GM23248 (cell line): ENCODE measurements around the gene SLC45A1. TPM values are rescaled to one million over a fixed set of nuclear protein-coding genes. Genes with fewer than 3 reads are reported as not detected.
A peak's percentile ranks its signal among the peaks of the same experiment; 100 is the strongest.

Experiments used
- DNase-seq: peaks from one replicate; pipeline ENCODE4 v3.0.0-alpha.2; 2015
- H2AFZ ChIP-seq: fragments of 200-600 bp; sonication (generic); 2 replicates; pipeline ENCODE4 v1.6.1; 2016; ENCODE audit warnings: antibody characterized with exemption
- H3F3A ChIP-seq: fragments of 200-600 bp; sonication (generic); 2 replicates; pipeline ENCODE4 v1.6.1; 2016; ENCODE audit warnings: mild to moderate bottlenecking, antibody characterized with exemption, mixed run types; ENCODE audit not compliant: insufficient read depth
- H3K27ac ChIP-seq: fragments of 200-600 bp; sonication (generic); 2 replicates; pipeline ENCODE4 v1.5.1; 2016; ENCODE audit warnings: mild to moderate bottlenecking
- H3K27me3 ChIP-seq: fragments of 200-600 bp; sonication (generic); replicated peaks from 2 replicates; pipeline ENCODE4 v1.6.1; 2016; ENCODE audit warnings: mild to moderate bottlenecking; ENCODE audit not compliant: insufficient read depth
- H3K36me3 ChIP-seq: fragments of 200-600 bp; sonication (generic); 2 replicates; pipeline ENCODE4 v1.6.1; 2016; ENCODE audit warnings: low read depth, mild to moderate bottlenecking
- H3K4me1 ChIP-seq: fragments of 200-600 bp; sonication (generic); 2 replicates; pipeline ENCODE4 v1.6.1; 2016; ENCODE audit warnings: mild to moderate bottlenecking; ENCODE audit not compliant: insufficient read depth
- H3K4me2 ChIP-seq: fragments of 200-600 bp; sonication (generic); one replicate; pipeline ENCODE4 v1.6.1; 2016; ENCODE audit warnings: mild to moderate bottlenecking; ENCODE audit not compliant: unreplicated experiment
- H3K4me3 ChIP-seq: fragments of 200-600 bp; sonication (generic); 2 replicates; pipeline ENCODE4 v1.5.1; 2016; ENCODE audit warnings: mild to moderate bottlenecking
- H3K79me2 ChIP-seq: fragments of 200-600 bp; sonication (generic); 2 replicates; pipeline ENCODE4 v1.6.1; 2016; ENCODE audit warnings: mild to moderate bottlenecking; ENCODE audit not compliant: insufficient read depth
- H3K9ac ChIP-seq: fragments of 200-600 bp; sonication (generic); 2 replicates; pipeline ENCODE4 v1.6.1; 2016; ENCODE audit warnings: mild to moderate bottlenecking
- H3K9me2 ChIP-seq: fragments of 200-600 bp; sonication (generic); 2 replicates; pipeline ENCODE4 v1.6.1; 2016; ENCODE audit warnings: mixed run types, mild to moderate bottlenecking, moderate library complexity; ENCODE audit not compliant: insufficient read depth
- H3K9me3 ChIP-seq: fragments of 200-600 bp; sonication (generic); one replicate; pipeline ENCODE4 v1.6.1; 2017; ENCODE audit warnings: low read depth
- H4K20me1 ChIP-seq: fragments of 200-600 bp; sonication (generic); 2 replicates; pipeline ENCODE4 v1.6.0; 2016; ENCODE audit not compliant: insufficient read depth
- EZH2 ChIP-seq: fragments of 200-600 bp; sonication (generic); IDR thresholded peaks from 2 replicates; pipeline ENCODE4 v1.6.1; 2018; ENCODE audit warnings: antibody characterized with exemption, mild to moderate bottlenecking; ENCODE audit not compliant: insufficient read depth, poor library complexity, severe bottlenecking
- EZH2phosphoT487 ChIP-seq: fragments of 200-600 bp; sonication (generic); IDR thresholded peaks from 2 replicates; pipeline ENCODE4 v1.6.1; 2018; ENCODE audit warnings: antibody characterized with exemption, moderate library complexity, mild to moderate bottlenecking, low read depth; ENCODE audit not compliant: insufficient read depth
- WGBS, 2 experiments: methylation state at CpG; one replicate each; pipeline ENCODE4 v1.1.6; 2015 to 2017; ENCODE audit warnings: low lambda C conversion rate in 2 of 2, low coverage in 1 of 2; ENCODE audit errors: missing lambda C conversion rate in 2 of 2; 5-methylcytosine and 5-hydroxymethylcytosine counted together
- in situ Hi-C: fragments of 300-500 bp; cut with MboI; formaldehyde crosslinking; loops from 2 replicates; pipeline ENCODE4 v1.15.0; 2020
- polyA plus RNA-seq: library from polyadenylated mRNA; unstranded; fragments of >200 nt; fragmentation: Nextera tagmentation; extraction: Ambion mirVana; gene quantifications from 2 replicates; pipeline ENCODE4 v1.2.1, GENCODE V29; 2016
- total RNA-seq: library from RNA; depleted of rRNA; stranded (reverse); fragments of >200 nt; shearing (Covaris generic); gene quantifications from 2 replicates; pipeline ENCODE4 v1.2.3, GENCODE V29; 2014

The SLC45A1 gene
- total and polyA plus RNA-seq, 2 experiments from 2014 or later: 0.97 to 1.9 TPM

- Histone ChIP-seq H3K4me1 (peaks cover 12% of the 10 kb centered on the region), H3K27ac (peak overlapping the region; percentile 51), H3K27me3 (no peaks in the 10 kb centered on the region), H3K9me2 (no peaks in the 10 kb centered on the region), H3K36me3 (no peaks in the 10 kb centered on the region), H3K4me3 (peak overlapping the region; percentile 58), H3K4me2 (peak overlapping the region; percentile 82), H3K9ac (peak overlapping the region; percentile 70), H3K79me2 (no peaks in the 10 kb centered on the region), H4K20me1 (no peaks in the 10 kb centered on the region), H3F3A (no peaks in the 10 kb centered on the region), H3K9me3 (no peaks in the 10 kb centered on the region), H2AFZ (peak overlapping the region; percentile 74)
- no peak for TF ChIP-seq EZH2phosphoT487
- TF ChIP-seq EZH2: no peak
- in situ Hi-C loops: no loop called here
- 1% methylated on average over 32 of the region's 32 CpGs for WGBS, 2 experiments
- DNase-seq: peak; percentile 97
These were observed 25.6 kb downstream of the SLC45A1 start for GRCh38 chr1:8343464-8344001.

- Histone ChIP-seq H3K4me3 (no peak overlapping the region), H3K9ac (no peak overlapping the region), H3K79me2 (no peaks in the 10 kb centered on the region), H3K4me2 (no peak overlapping the region), H3K9me3 (no peaks in the 10 kb centered on the region), H3K27ac (no peak overlapping the region), H2AFZ (no peak overlapping the region), H3F3A (no peaks in the 10 kb centered on the region), H4K20me1 (no peaks in the 10 kb centered on the region), H3K9me2 (no peaks in the 10 kb centered on the region), H3K36me3 (no peaks in the 10 kb centered on the region), H3K27me3 (no peaks in the 10 kb centered on the region), H3K4me1 (peaks cover 12% of the 10 kb centered on the region)
- no peak for TF ChIP-seq EZH2phosphoT487
- TF ChIP-seq EZH2: no peak
- 94 to 96% methylated on average over 10 of the region's 10 CpGs for WGBS, 2 experiments
- in situ Hi-C loops: no loop called here
- DNase-seq: no peak
These were observed 27.1 kb downstream of the SLC45A1 start for GRCh38 chr1:8344893-8345507.

- Histone ChIP-seq H2AFZ (no peak overlapping the region), H4K20me1 (no peaks in the 10 kb centered on the region), H3K4me2 (no peak overlapping the region), H3K27me3 (no peaks in the 10 kb centered on the region), H3K9me2 (no peaks in the 10 kb centered on the region), H3K36me3 (no peaks in the 10 kb centered on the region), H3K79me2 (no peaks in the 10 kb centered on the region), H3K4me3 (no peak overlapping the region), H3K9ac (no peak overlapping the region), H3K4me1 (peaks cover 12% of the 10 kb centered on the region), H3K9me3 (no peaks in the 10 kb centered on the region), H3K27ac (no peak overlapping the region), H3F3A (no peaks in the 10 kb centered on the region)
- 92 to 94% methylated on average over 18 of the region's 18 CpGs for WGBS, 2 experiments
- DNase-seq: no peak
- in situ Hi-C loops: no loop called here
- TF ChIP-seq EZH2 (no peak), EZH2phosphoT487 (no peak)
These were observed 27.9 kb downstream of the SLC45A1 start for GRCh38 chr1:8345621-8346415.

GRCh38 chr1:8347635-8348034 is 29.7 kb downstream of the SLC45A1 start:
- Histone ChIP-seq H3K79me2 (no peaks in the 10 kb centered on the region), H3K27ac (no peak overlapping the region), H3K27me3 (no peaks in the 10 kb centered on the region), H2AFZ (no peak overlapping the region), H3F3A (0 out of 2 replicates have a peak, but pooled peaks cover 5% of the 10 kb centered on the region), H3K9ac (no peak overlapping the region), H3K4me3 (no peak overlapping the region), H3K36me3 (0 out of 2 replicates have a peak, but pooled peaks cover under 1% of the 10 kb centered on the region), H3K9me2 (no peaks in the 10 kb centered on the region), H3K9me3 (no peaks in the 10 kb centered on the region), H3K4me2 (no peak overlapping the region), H4K20me1 (no peaks in the 10 kb centered on the region), H3K4me1 (peaks cover 12% of the 10 kb centered on the region)
- TF ChIP-seq EZH2 (no peak), EZH2phosphoT487 (no peak)
- 91 to 95% methylated on average over 15 of the region's 15 CpGs for WGBS, 2 experiments
- DNase-seq: no peak
- in situ Hi-C loops: no loop called here
